Stimulated activated CD8-positive, alpha-beta memory T cell treated with anti-CD3 and anti-CD28 coated beads, Interleukin-15, amount 100 ng/mL, for 48 hours (primary cell): Measurements from ENCODE around the gene MAP3K5.
"Not testable (repeated sequence)": the region's sequence is repeated elsewhere in the genome, so short reads cannot be mapped to it uniquely, and the experiment has no call there.

Source experiments
- DNase-seq, 2 donors: peaks; one replicate each; pipeline ENCODE4 v3.0.0-alpha.2; 2020; ENCODE audit warnings: low read depth in 2 of 2

MAP3K5 gene

GRCh38 chr6:136792410-136793262, at the start of gene MAP3K5:
Gene MAP3K5, minus strand, starts transcription at chr6:136792477. Its CDS starts 320 bp downstream, at chr6:136792157.
- DNase-seq = peak; percentile 85 to 89

- DNase-seq = no peak
These were observed 48.2 kb upstream of the MAP3K5 start for GRCh38 chr6:136840276-136841001.

- no peak for DNase-seq
These were observed 39.7 kb upstream of the MAP3K5 start for GRCh38 chr6:136831873-136832562.

- no peak for DNase-seq
These were observed 33.9 kb upstream of the MAP3K5 start for GRCh38 chr6:136826216-136826615.

GRCh38 chr6:136823128-136823660, 30.9 kb upstream of the MAP3K5 start:
- no peak for DNase-seq

GRCh38 chr6:136822376-136823127, 30.3 kb upstream of the MAP3K5 start, which contains the start of gene PEX7:
Gene PEX7, plus strand, starts transcription at chr6:136822592. Its CDS starts 74 bp downstream, at chr6:136822666.
- peak; percentile 79 to 82 for DNase-seq

- DNase-seq = no peak
These were observed 29.7 kb upstream of the MAP3K5 start for GRCh38 chr6:136822046-136822375.

- DNase-seq = no peak
These were observed 28.3 kb upstream of the MAP3K5 start for GRCh38 chr6:136820561-136820960.

- no peak for DNase-seq
These were observed 24.4 kb upstream of the MAP3K5 start for GRCh38 chr6:136816656-136817055.

- DNase-seq = not testable (repeated sequence)
These were observed 23.3 kb upstream of the MAP3K5 start for GRCh38 chr6:136815608-136816007.

GRCh38 chr6:136812174-136812573, 19.9 kb upstream of the MAP3K5 start:
- no peak for DNase-seq

GRCh38 chr6:136811272-136811671, 19.0 kb upstream of the MAP3K5 start:
- no peak for DNase-seq

GRCh38 chr6:136809091-136809860, 17.0 kb upstream of the MAP3K5 start:
- DNase-seq = no peak

GRCh38 chr6:136803608-136804007, 11.3 kb upstream of the MAP3K5 start:
- DNase-seq = no peak

- no peak for DNase-seq
These were observed 9.3 kb upstream of the MAP3K5 start for GRCh38 chr6:136801581-136801980.

- DNase-seq = no peak
These were observed 5.8 kb upstream of the MAP3K5 start for GRCh38 chr6:136798044-136798443.

- DNase-seq = no peak
These were observed 3.7 kb upstream of the MAP3K5 start for GRCh38 chr6:136795996-136796395.

- DNase-seq = no peak
These were observed 3.1 kb upstream of the MAP3K5 start for GRCh38 chr6:136795386-136795785.

GRCh38 chr6:136793363-136793762, 1.1 kb upstream of the MAP3K5 start:
- DNase-seq = no peak

GRCh38 chr6:136792095-136792409, 225 bp downstream of the MAP3K5 start:
- DNase-seq = no peak
